H1 (cell line): ENCODE data around the gene A4GALT.

Experiments
- EZH2 ChIP-seq: fragments of 200-600 bp; sonication (generic); IDR thresholded peaks from 2 replicates; pipeline ENCODE4 v1.7.1; 2012; ENCODE audit warnings: low read depth, mild to moderate bottlenecking, moderate library complexity, low read length, inconsistent platforms; ENCODE audit not compliant: severe bottlenecking
- NRF1 ChIP-seq: IDR thresholded peaks from 2 replicates; pipeline ENCODE4 v1.6.1; 2011; ENCODE audit warnings: mild to moderate bottlenecking, low read depth, low read length, improper control_type of control experiment
- POLR2A ChIP-seq, 2 experiments: IDR thresholded peaks; 1 replicate in 1 of 2; 2 replicates in 1 of 2; pipeline ENCODE4 v1.6.1; 2011; ENCODE audit warnings: low read depth in 2 of 2, low read length in 2 of 2, mild to moderate bottlenecking in 2 of 2; ENCODE audit errors: control extremely low read depth in 1 of 2
- POLR2AphosphoS5 ChIP-seq: IDR thresholded peaks from 2 replicates; pipeline ENCODE4 v1.6.1; 2011; ENCODE audit warnings: low read depth, low read length
- RFX5 ChIP-seq: IDR thresholded peaks from 2 replicates; pipeline ENCODE4 v1.6.1; 2011; ENCODE audit warnings: low read depth, low read length, improper control_type of control experiment, borderline replicate concordance
- SP1 ChIP-seq: IDR thresholded peaks from 2 replicates; pipeline ENCODE4 v1.6.1; 2011; ENCODE audit warnings: low read depth, low read length
- SP2 ChIP-seq: IDR thresholded peaks from 2 replicates; pipeline ENCODE4 v1.6.1; 2012; ENCODE audit warnings: mild to moderate bottlenecking, low read length, inconsistent platforms
- TAF1 ChIP-seq: IDR thresholded peaks from 2 replicates; pipeline ENCODE4 v1.6.1; 2011; ENCODE audit warnings: mild to moderate bottlenecking, low read depth, low read length
- TF ChIP-seq, protein P1 (sequence below), 3 experiments: IDR thresholded peaks; 1 replicate in 2 of 3; 2 replicates in 1 of 3; pipeline versions ENCODE4 v1.5.1 to v1.6.1; 2011; ENCODE audit warnings: low read length in 3 of 3, mild to moderate bottlenecking in 3 of 3, inconsistent platforms in 2 of 3, low read depth in 1 of 3, moderate library complexity in 1 of 3; ENCODE audit not compliant: insufficient read depth in 1 of 3; ENCODE audit errors: control extremely low read depth in 1 of 3

- TF ChIP-seq, protein P1, sequence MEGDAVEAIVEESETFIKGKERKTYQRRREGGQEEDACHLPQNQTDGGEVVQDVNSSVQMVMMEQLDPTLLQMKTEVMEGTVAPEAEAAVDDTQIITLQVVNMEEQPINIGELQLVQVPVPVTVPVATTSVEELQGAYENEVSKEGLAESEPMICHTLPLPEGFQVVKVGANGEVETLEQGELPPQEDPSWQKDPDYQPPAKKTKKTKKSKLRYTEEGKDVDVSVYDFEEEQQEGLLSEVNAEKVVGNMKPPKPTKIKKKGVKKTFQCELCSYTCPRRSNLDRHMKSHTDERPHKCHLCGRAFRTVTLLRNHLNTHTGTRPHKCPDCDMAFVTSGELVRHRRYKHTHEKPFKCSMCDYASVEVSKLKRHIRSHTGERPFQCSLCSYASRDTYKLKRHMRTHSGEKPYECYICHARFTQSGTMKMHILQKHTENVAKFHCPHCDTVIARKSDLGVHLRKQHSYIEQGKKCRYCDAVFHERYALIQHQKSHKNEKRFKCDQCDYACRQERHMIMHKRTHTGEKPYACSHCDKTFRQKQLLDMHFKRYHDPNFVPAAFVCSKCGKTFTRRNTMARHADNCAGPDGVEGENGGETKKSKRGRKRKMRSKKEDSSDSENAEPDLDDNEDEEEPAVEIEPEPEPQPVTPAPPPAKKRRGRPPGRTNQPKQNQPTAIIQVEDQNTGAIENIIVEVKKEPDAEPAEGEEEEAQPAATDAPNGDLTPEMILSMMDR (IDR thresholded peaks at IDR 0.05; ENCODE audit: control extremely low read depth in 1 of 3, insufficient read depth in 1 of 3, low read depth in 1 of 3, low read length in 3 of 3): no peak
- TF ChIP-seq POLR2AphosphoS5: no peak
- no peak for TF ChIP-seq POLR2A (IDR thresholded peaks at IDR 0.05; ENCODE audit: control extremely low read depth in 1 of 2, low read depth in 2 of 2, low read length in 2 of 2)
- TF ChIP-seq SP1: no peak
- TF ChIP-seq TAF1: no peak
- TF ChIP-seq EZH2: no peak
- TF ChIP-seq NRF1: no peak
- no peak for TF ChIP-seq RFX5
- no peak for TF ChIP-seq SP2
These were observed 46.2 kb upstream of the A4GALT start for GRCh38 chr22:42766860-42767259.
